IMR-90 (cell line): Measurements from ENCODE around the gene PCP2.

Experiments
- CEBPB ChIP-seq: IDR thresholded peaks from 2 replicates; pipeline ENCODE4 v1.6.1; 2012; ENCODE audit warnings: low read depth, low read length, improper control_type of control experiment
- CTCF ChIP-seq: conservative IDR thresholded peaks from 2 replicates; pipeline ENCODE4 v1.5.1; 2012; ENCODE audit warnings: mild to moderate bottlenecking, low read depth, low read length, improper control_type of control experiment
- FOS ChIP-seq: fragments of 150-350 bp; IDR thresholded peaks from 2 replicates; pipeline ENCODE4 v1.6.1; 2016; ENCODE audit warnings: low read depth, low read length
- MAFK ChIP-seq: IDR thresholded peaks from 2 replicates; pipeline ENCODE4 v1.6.1; 2012; ENCODE audit warnings: low read depth, low read length, improper control_type of control experiment
- MAZ ChIP-seq: IDR thresholded peaks from 2 replicates; pipeline ENCODE4 v1.6.1; 2012; ENCODE audit warnings: low read depth, mild to moderate bottlenecking, low read length, improper control_type of control experiment, moderate library complexity, borderline replicate concordance
- MXI1 ChIP-seq: IDR thresholded peaks from 2 replicates; pipeline ENCODE4 v1.6.1; 2012; ENCODE audit warnings: low read depth, mild to moderate bottlenecking, low read length, moderate library complexity, borderline replicate concordance
- NFE2L2 ChIP-seq: fragments of 150-350 bp; IDR thresholded peaks from 2 replicates; pipeline ENCODE4 v1.6.1; 2016; ENCODE audit warnings: low read depth, mild to moderate bottlenecking, low read length
- POLR2A ChIP-seq: IDR thresholded peaks from 2 replicates; pipeline ENCODE4 v1.6.1; 2012; ENCODE audit warnings: mild to moderate bottlenecking, low read depth, low read length
- RAD21 ChIP-seq: IDR thresholded peaks from 2 replicates; pipeline ENCODE4 v1.6.1; 2012; ENCODE audit warnings: low read length, improper control_type of control experiment
- RCOR1 ChIP-seq: IDR thresholded peaks from 2 replicates; pipeline ENCODE4 v1.6.1; 2012; ENCODE audit warnings: mild to moderate bottlenecking, low read length, improper control_type of control experiment; ENCODE audit not compliant: insufficient replicate concordance
- RFX5 ChIP-seq: IDR thresholded peaks from 2 replicates; pipeline ENCODE4 v1.8.0; 2012; ENCODE audit warnings: low read depth, mild to moderate bottlenecking, low read length, moderate library complexity
- SMC3 ChIP-seq: fragments of 150-350 bp; IDR thresholded peaks from 2 replicates; pipeline ENCODE4 v1.6.1; 2016; ENCODE audit warnings: low read depth, mild to moderate bottlenecking, antibody characterized with exemption, low read length, moderate library complexity
- TF ChIP-seq, protein P1 (sequence below): fragments of 150-350 bp; IDR thresholded peaks from 2 replicates; pipeline ENCODE4 v1.6.1; 2016; ENCODE audit warnings: low read depth, mild to moderate bottlenecking, low read length, moderate library complexity, borderline replicate concordance
- TF ChIP-seq, protein P2 (sequence below): fragments of 150-350 bp; IDR thresholded peaks from 2 replicates; pipeline ENCODE4 v1.6.1; 2017; ENCODE audit warnings: mild to moderate bottlenecking, antibody characterized with exemption, low read length, low read depth

DNA sequence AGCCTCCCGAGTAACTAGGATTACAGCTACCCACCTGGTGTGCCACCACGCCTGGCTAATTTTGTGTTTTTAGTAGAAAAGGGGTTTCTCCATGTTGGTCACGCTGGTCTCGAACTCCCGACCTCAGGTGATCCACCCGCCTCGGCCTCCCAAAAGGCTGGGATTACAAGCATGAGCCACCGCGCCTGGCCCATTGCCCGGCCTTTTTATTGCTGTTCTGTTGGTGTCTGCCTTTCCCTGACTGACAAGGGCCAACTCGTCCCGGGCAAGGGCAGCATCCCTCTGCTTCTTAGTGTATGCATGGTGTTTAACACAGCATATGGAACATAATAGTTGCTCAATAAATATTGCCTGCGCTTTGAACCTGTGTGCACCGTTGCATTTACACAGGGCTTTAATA is 29.1 kb upstream of the PCP2 start:
- TF ChIP-seq CTCF (no peak), POLR2A (no peak), CEBPB (no peak), MAFK (no peak), FOS (no peak), RAD21 (no peak), SMC3 (no peak), MXI1 (no peak), MAZ (no peak), RFX5 (no peak), RCOR1 (no peak), NFE2L2 (no peak)
- TF ChIP-seq, protein P1, sequence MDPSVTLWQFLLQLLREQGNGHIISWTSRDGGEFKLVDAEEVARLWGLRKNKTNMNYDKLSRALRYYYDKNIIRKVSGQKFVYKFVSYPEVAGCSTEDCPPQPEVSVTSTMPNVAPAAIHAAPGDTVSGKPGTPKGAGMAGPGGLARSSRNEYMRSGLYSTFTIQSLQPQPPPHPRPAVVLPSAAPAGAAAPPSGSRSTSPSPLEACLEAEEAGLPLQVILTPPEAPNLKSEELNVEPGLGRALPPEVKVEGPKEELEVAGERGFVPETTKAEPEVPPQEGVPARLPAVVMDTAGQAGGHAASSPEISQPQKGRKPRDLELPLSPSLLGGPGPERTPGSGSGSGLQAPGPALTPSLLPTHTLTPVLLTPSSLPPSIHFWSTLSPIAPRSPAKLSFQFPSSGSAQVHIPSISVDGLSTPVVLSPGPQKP: no peak
- TF ChIP-seq, protein P2, sequence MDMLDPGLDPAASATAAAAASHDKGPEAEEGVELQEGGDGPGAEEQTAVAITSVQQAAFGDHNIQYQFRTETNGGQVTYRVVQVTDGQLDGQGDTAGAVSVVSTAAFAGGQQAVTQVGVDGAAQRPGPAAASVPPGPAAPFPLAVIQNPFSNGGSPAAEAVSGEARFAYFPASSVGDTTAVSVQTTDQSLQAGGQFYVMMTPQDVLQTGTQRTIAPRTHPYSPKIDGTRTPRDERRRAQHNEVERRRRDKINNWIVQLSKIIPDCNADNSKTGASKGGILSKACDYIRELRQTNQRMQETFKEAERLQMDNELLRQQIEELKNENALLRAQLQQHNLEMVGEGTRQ: no peak
